CD14-positive monocyte (primary cell): ENCODE data around the gene GALR2. TPM values are rescaled to one million over a fixed set of nuclear protein-coding genes. Genes with fewer than 3 reads are reported as not detected.
A peak's percentile ranks its signal among the peaks of the same experiment; 100 is the strongest.

ENCODE experiments used
- DNase-seq, 3 donors: peaks; one replicate each; pipeline ENCODE4 v3.0.0-alpha.2; 2011 to 2022
- H2AFZ ChIP-seq: 2 replicates; pipeline ENCODE4 v1.6.0; 2012; ENCODE audit warnings: mild to moderate bottlenecking, low read depth, low read length, inconsistent platforms; ENCODE audit not compliant: insufficient read depth, poor library complexity, severe bottlenecking
- H3K27ac ChIP-seq, 2 donors: 1 replicate in 1 of 2; 2 replicates in 1 of 2; pipeline ENCODE4 v1.5.1; 2012 to 2013; ENCODE audit warnings: low read length in 2 of 2, control low read depth in 1 of 2, inconsistent platforms in 1 of 2, low read depth in 1 of 2, mild to moderate bottlenecking in 1 of 2
- H3K27me3 ChIP-seq, 2 donors: one replicate each; pipeline versions ENCODE4 v1.6.0 to v1.6.1; 2011 to 2013; ENCODE audit warnings: low read length in 2 of 2; ENCODE audit not compliant: control insufficient read depth in 2 of 2, insufficient read depth in 2 of 2
- H3K36me3 ChIP-seq, 2 donors: replicated peaks in 1 of 2; 1 replicate in 1 of 2; 2 replicates in 1 of 2; pipeline versions ENCODE4 v1.5.1 to v1.6.1; 2012 to 2013; ENCODE audit warnings: low read length in 2 of 2, control low read depth in 1 of 2, inconsistent platforms in 1 of 2, mild to moderate bottlenecking in 1 of 2; ENCODE audit not compliant: insufficient read depth in 2 of 2, control insufficient read depth in 1 of 2
- H3K4me1 ChIP-seq, 2 donors: 1 replicate in 1 of 2; 2 replicates in 1 of 2; pipeline versions ENCODE4 v1.5.1 to v1.6.1; 2012 to 2013; ENCODE audit warnings: low read length in 2 of 2, control low read depth in 1 of 2, inconsistent platforms in 1 of 2, mild to moderate bottlenecking in 1 of 2, moderate library complexity in 1 of 2; ENCODE audit not compliant: insufficient read depth in 2 of 2, control insufficient read depth in 1 of 2
- H3K4me2 ChIP-seq: replicated peaks from 2 replicates; pipeline ENCODE3; 2012; ENCODE audit warnings: low read length, moderate library complexity, mild to moderate bottlenecking; ENCODE audit not compliant: poor library complexity, severe bottlenecking; ENCODE audit errors: extremely low read depth
- H3K4me3 ChIP-seq, 3 experiments: fragments of 200-600 bp in 1 of 3; sonication (generic) in 1 of 3; replicated peaks in 1 of 3; 1 replicate in 2 of 3; 2 replicates in 1 of 3; pipeline ENCODE4 v1.5.1; 2011 to 2013; ENCODE audit warnings: low read length in 3 of 3, mild to moderate bottlenecking in 3 of 3, control low read depth in 2 of 3, low read depth in 2 of 3, inconsistent platforms in 1 of 3, moderate library complexity in 1 of 3
- H3K79me2 ChIP-seq: 2 replicates; pipeline ENCODE4 v1.6.0; 2012; ENCODE audit warnings: mild to moderate bottlenecking, control low read depth, inconsistent platforms, low read length, moderate library complexity; ENCODE audit not compliant: insufficient read depth
- H3K9ac ChIP-seq: 2 replicates; pipeline ENCODE4 v1.6.0; 2017; ENCODE audit warnings: low read length, mild to moderate bottlenecking; ENCODE audit not compliant: insufficient read depth, poor library complexity, severe bottlenecking
- H3K9me3 ChIP-seq, 2 donors: replicated peaks in 1 of 2; 1 replicate in 1 of 2; 2 replicates in 1 of 2; pipeline versions ENCODE4 v1.5.1 to v1.6.1; 2012 to 2013; ENCODE audit warnings: low read length in 2 of 2, control low read depth in 1 of 2; ENCODE audit not compliant: control insufficient read depth in 1 of 2, insufficient read depth in 1 of 2
- H4K20me1 ChIP-seq: 2 replicates; pipeline ENCODE4 v1.6.0; 2012; ENCODE audit warnings: mild to moderate bottlenecking, low read length, control low read depth, moderate library complexity; ENCODE audit not compliant: insufficient read depth
- H3K27ac Mint-ChIP-seq, 7 donors: one replicate each; pipeline ENCODE4 v1.8.0; 2020; ENCODE audit warnings: mild to moderate bottlenecking in 7 of 7, mixed read lengths in 7 of 7, moderate library complexity in 6 of 7, inconsistent platforms in 2 of 7
- H3K27me3 Mint-ChIP-seq, 3 donors: one replicate each; pipeline ENCODE4 v1.8.0; 2021 to 2022; ENCODE audit warnings: low read depth in 3 of 3, mild to moderate bottlenecking in 3 of 3, mixed read lengths in 3 of 3, moderate library complexity in 3 of 3, inconsistent platforms in 1 of 3
- H3K36me3 Mint-ChIP-seq, 2 donors: one replicate each; pipeline ENCODE4 v1.8.0; 2020; ENCODE audit warnings: mixed read lengths in 2 of 2, inconsistent platforms in 1 of 2, mild to moderate bottlenecking in 1 of 2
- H3K4me1 Mint-ChIP-seq: one replicate; pipeline ENCODE4 v1.8.0; 2020; ENCODE audit warnings: mild to moderate bottlenecking, mixed read lengths
- H3K4me3 Mint-ChIP-seq, 2 donors: one replicate each; pipeline ENCODE4 v1.8.0; 2020; ENCODE audit warnings: mild to moderate bottlenecking in 2 of 2, mixed read lengths in 2 of 2, moderate library complexity in 1 of 2
- H3K9me3 Mint-ChIP-seq, 7 donors: one replicate each; pipeline ENCODE4 v1.8.0; 2020 to 2022; ENCODE audit warnings: mixed read lengths in 7 of 7, mild to moderate bottlenecking in 6 of 7, moderate library complexity in 6 of 7, inconsistent platforms in 2 of 7
- WGBS: methylation state at CpG from one replicate; pipeline ENCODE4 v1.1.5; 2013; ENCODE audit warnings: missing lambda C conversion rate; ENCODE audit not compliant: insufficient coverage; 5-methylcytosine and 5-hydroxymethylcytosine counted together
- intact Hi-C, 2 donors: fragments of 100-400 bp; cut with micrococcal nuclease; formaldehyde crosslinking; loops; one replicate each; pipeline versions ENCODE4 v1.15.0 to v1.15.1; 2023
- polyA plus RNA-seq, 3 donors: library from polyadenylated mRNA; depleted of rRNA in 1 of 3; unstranded in 2 of 3; stranded (reverse) in 1 of 3; fragments of 300-500 nt in 2 of 3; fragments of >200 nt in 1 of 3; fragmentation: Illumina TruSeq in 2 of 3; gene quantifications; 1 replicate in 2 of 3; 2 replicates in 1 of 3; pipeline ENCODE4 v1.2.3, GENCODE V29; 2012 to 2021
- TF ChIP-seq, protein P1 (sequence below): fragments of 200-600 bp; IDR thresholded peaks from one replicate; pipeline ENCODE4 v1.8.0; 2022; ENCODE audit warnings: antibody characterized with exemption, mild to moderate bottlenecking

The GALR2 gene
- polyA plus RNA-seq, 3 donors = 0.22 to 4.8 (median 1.1) TPM

DNA sequence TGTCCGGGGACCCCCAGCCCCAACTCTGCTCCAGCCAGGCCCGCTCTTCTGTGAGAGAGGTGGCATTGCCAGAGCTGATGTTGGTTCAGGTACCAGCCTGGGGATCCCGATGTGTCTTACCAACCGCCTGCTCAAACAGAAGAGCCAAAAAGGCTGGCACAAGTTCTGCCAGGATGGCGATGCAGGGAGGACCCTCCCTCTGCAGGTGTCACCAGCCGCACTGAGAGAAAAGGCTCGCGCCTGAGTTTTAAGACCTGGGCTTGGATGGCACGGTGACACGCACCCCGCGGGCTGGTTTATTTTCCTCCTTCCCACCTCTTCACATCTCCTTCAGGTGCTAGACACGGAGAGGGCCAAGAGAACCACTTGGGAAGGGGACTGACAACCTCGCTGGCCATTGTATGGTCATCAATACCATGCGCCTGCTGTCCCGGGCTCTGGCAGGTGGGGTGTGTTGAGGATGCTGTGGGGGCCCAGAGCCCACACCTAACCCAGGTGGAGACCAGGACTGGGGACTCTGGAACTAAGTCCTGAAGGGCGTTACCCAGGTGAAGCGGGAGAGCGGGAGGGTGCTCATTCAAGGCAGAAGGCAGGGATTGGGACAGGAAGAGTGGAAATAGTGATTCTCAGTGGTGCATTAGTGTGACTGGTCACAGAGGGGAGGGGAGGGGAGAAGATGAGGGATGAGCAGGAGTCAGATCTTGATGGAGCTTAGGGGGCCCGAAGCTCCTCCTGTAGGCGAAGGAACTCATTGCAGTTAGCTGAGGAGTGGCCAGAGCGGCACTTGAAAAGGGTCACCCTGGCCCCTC lies 50.2 kb downstream of the GALR2 start:
- H3K27ac Mint-ChIP-seq = no peak overlapping the region
- DNase-seq = no peak

DNA sequence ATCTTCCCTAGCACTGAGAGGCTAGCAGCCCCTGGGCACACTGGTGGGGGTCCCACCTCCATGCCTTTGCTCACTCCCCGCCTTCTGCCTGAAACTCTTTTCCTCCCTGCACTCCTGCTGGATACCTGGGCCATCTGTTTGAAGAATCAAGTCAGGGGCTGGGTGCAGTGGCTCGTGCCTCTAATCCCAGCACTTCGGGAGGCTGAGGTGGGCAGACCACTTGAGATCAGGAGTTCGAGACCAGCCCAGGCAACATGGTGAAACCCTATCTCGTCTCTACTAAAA lies 50.8 kb downstream of the GALR2 start:
- no peaks in the 10 kb centered on the region for H3K9me3 ChIP-seq
- TF ChIP-seq, protein P1, sequence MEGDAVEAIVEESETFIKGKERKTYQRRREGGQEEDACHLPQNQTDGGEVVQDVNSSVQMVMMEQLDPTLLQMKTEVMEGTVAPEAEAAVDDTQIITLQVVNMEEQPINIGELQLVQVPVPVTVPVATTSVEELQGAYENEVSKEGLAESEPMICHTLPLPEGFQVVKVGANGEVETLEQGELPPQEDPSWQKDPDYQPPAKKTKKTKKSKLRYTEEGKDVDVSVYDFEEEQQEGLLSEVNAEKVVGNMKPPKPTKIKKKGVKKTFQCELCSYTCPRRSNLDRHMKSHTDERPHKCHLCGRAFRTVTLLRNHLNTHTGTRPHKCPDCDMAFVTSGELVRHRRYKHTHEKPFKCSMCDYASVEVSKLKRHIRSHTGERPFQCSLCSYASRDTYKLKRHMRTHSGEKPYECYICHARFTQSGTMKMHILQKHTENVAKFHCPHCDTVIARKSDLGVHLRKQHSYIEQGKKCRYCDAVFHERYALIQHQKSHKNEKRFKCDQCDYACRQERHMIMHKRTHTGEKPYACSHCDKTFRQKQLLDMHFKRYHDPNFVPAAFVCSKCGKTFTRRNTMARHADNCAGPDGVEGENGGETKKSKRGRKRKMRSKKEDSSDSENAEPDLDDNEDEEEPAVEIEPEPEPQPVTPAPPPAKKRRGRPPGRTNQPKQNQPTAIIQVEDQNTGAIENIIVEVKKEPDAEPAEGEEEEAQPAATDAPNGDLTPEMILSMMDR = no peak
- Mint-ChIP-seq H3K27me3 (peaks cover 8 to 25% (median 16%) of the 10 kb centered on the region in 3 donors), H3K27ac (no peak overlapping the region), H3K4me3 (no peak overlapping the region), H3K36me3 (no peaks in the 10 kb centered on the region), H3K4me1 (peaks cover 12% of the 10 kb centered on the region), H3K9me3 (peaks cover 0 to 9% (median 2%) of the 10 kb centered on the region in 7 donors)
- no peaks in the 10 kb centered on the region for H3K36me3 ChIP-seq
- WGBS = 100% methylated on average over 5 of the region's 5 CpGs
- no peak overlapping the region for H3K4me3 ChIP-seq
- H3K27me3 ChIP-seq = no peaks in the 10 kb centered on the region
- intact Hi-C loops = loop anchor here in 1 of 2 donors (10.0 kb wide), 2 partner anchors 59 to 279 kb away; no protein-coding TSS in a partner anchor
- H3K4me1 ChIP-seq = peaks cover 15 to 22% of the 10 kb centered on the region in 2 donors
- H3K27ac ChIP-seq = no peak overlapping the region
- H3K79me2 ChIP-seq = no peaks in the 10 kb centered on the region
- no peak overlapping the region for H2AFZ ChIP-seq
- DNase-seq = no peak
- no peak overlapping the region for H3K4me2 ChIP-seq
- no peak overlapping the region for H3K9ac ChIP-seq
- no peaks in the 10 kb centered on the region for H4K20me1 ChIP-seq

More for the DNA sequence above, 50.2 kb downstream of the GALR2 start:
- H3K36me3 Mint-ChIP-seq = no peaks in the 10 kb centered on the region
- H3K79me2 ChIP-seq = no peaks in the 10 kb centered on the region
- H3K4me1 Mint-ChIP-seq = peaks cover 11% of the 10 kb centered on the region
- no peaks in the 10 kb centered on the region for H3K36me3 ChIP-seq
- H4K20me1 ChIP-seq = no peaks in the 10 kb centered on the region
- H2AFZ ChIP-seq = no peak overlapping the region
- 93% methylated on average over 9 of the region's 22 CpGs for WGBS
- no peak overlapping the region for H3K9ac ChIP-seq
- TF ChIP-seq, protein P1 = peak; percentile 35
- H3K27me3 Mint-ChIP-seq = peaks cover 8 to 25% (median 16%) of the 10 kb centered on the region in 3 donors
- peaks cover 10 to 20% of the 10 kb centered on the region in 2 donors for H3K4me1 ChIP-seq
- H3K27ac ChIP-seq = no peak overlapping the region
- no peaks in the 10 kb centered on the region for H3K27me3 ChIP-seq
- peaks cover 0 to 9% (median 2%) of the 10 kb centered on the region in 7 donors for H3K9me3 Mint-ChIP-seq
- H3K4me2 ChIP-seq = no peak overlapping the region
- H3K9me3 ChIP-seq = no peaks in the 10 kb centered on the region
- intact Hi-C loops = loop anchor here (5.0 to 10.0 kb wide), 4 partner anchors 53 to 280 kb away; no protein-coding TSS in a partner anchor
- no peak overlapping the region for H3K4me3 Mint-ChIP-seq
- H3K4me3 ChIP-seq = no peak overlapping the region
